Lower leg skin (tissue), 4 donors: ENCODE results near the gene FARP1. TPM values are rescaled to one million over a fixed set of nuclear protein-coding genes. Genes with fewer than 3 reads are reported as not detected.
"Not testable (repeated sequence)": the region's sequence is repeated elsewhere in the genome, so short reads cannot be mapped to it uniquely, and the experiment has no call there.

Source experiments
- DNase-seq, 2 donors: peaks; one replicate each; pipeline ENCODE4 v3.0.0-alpha.2; 2019; ENCODE audit warnings: low spot score in 2 of 2
- H3K4me3 ChIP-seq: fragments of 200-600 bp; sonication (generic); 2 replicates; pipeline ENCODE4 v1.5.1; 2017; ENCODE audit warnings: mild to moderate bottlenecking, low read depth; ENCODE audit not compliant: poor library complexity, severe bottlenecking
- POLR2A ChIP-seq, 2 donors: fragments of 450-650 bp; IDR thresholded peaks; one replicate each; pipeline ENCODE4 v1.6.1; 2016 to 2017; ENCODE audit warnings: antibody characterized with exemption in 2 of 2, mild to moderate bottlenecking in 1 of 2, moderate library complexity in 1 of 2
- WGBS, 2 donors: methylation state at CpG; one replicate each; pipeline ENCODE4 v1.1.5; 2018; 5-methylcytosine and 5-hydroxymethylcytosine counted together
- intact Hi-C: fragments of 100-400 bp; cut with DNase I; formaldehyde crosslinking; loops from one replicate; pipeline ENCODE4 v1.15.0; 2023; ENCODE audit warnings: low total_unique reads
- total RNA-seq, 4 donors: library from RNA; depleted of rRNA; stranded (reverse); fragments of >200 nt; gene quantifications; one replicate each; pipeline ENCODE4 v1.1.0, GENCODE V29; 2016
- TF ChIP-seq, protein P1 (sequence below), 3 donors: fragments of 450-650 bp; IDR thresholded peaks; one replicate each; pipeline ENCODE4 v1.5.1; 2016; ENCODE audit warnings: antibody characterized with exemption in 3 of 3, mild to moderate bottlenecking in 3 of 3, moderate library complexity in 2 of 3

FARP1 gene
- total RNA-seq, 4 donors from 2014 or later: 4.9 to 26.2 (median 13.3) TPM

DNA sequence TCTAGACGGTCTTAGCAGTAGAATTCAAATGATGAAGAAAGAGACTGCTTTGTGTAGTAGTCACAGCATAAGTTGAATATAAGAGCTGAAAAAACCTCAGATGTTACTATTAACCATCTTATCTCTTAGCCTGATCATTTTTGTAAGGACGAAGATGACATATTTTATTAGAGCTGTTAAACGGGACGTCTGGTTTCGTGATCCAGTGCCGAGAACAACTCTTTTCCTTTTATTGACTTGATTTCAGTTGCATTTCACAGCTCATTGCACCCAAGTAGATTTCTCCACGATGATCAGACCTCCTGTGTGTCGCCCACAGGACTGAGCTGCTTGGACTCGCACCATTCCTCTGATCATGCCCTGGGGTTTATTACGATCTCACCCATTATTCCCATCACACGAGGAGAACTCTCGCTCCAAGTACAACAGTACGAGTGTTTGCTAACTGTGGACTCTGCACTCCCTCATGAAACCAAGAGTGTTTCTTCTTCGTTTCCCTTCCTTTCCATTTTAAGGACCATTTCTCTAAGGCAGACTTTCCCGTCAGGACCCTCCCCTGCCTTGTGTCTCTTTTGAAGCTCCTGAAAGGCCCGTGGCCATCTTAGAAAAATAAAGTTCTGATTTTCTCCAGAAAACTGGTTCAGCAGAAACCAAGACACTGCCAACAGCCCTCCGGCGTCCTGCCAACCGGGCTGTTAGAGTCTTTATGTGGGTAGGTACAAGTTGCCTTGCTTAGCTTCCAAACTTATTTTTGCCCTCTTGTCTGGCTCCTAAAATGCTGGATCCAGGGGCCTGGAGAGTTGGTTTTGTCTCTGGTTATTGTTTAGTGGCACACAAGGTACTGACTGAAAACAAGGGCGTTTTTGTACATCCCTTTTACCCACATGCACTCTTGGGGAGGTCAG is 82.4 kb downstream of the FARP1 start:
- no peak for DNase-seq
- WGBS, 2 donors: 70 to 76% methylated on average over 20 of the region's 20 CpGs
- no peak overlapping the region for H3K4me3 ChIP-seq
- TF ChIP-seq, protein P1, sequence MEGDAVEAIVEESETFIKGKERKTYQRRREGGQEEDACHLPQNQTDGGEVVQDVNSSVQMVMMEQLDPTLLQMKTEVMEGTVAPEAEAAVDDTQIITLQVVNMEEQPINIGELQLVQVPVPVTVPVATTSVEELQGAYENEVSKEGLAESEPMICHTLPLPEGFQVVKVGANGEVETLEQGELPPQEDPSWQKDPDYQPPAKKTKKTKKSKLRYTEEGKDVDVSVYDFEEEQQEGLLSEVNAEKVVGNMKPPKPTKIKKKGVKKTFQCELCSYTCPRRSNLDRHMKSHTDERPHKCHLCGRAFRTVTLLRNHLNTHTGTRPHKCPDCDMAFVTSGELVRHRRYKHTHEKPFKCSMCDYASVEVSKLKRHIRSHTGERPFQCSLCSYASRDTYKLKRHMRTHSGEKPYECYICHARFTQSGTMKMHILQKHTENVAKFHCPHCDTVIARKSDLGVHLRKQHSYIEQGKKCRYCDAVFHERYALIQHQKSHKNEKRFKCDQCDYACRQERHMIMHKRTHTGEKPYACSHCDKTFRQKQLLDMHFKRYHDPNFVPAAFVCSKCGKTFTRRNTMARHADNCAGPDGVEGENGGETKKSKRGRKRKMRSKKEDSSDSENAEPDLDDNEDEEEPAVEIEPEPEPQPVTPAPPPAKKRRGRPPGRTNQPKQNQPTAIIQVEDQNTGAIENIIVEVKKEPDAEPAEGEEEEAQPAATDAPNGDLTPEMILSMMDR (IDR thresholded peaks at IDR 0.05): no peak
- TF ChIP-seq POLR2A (IDR thresholded peaks at IDR 0.05): no peak
- intact Hi-C loops: no loop called here

DNA sequence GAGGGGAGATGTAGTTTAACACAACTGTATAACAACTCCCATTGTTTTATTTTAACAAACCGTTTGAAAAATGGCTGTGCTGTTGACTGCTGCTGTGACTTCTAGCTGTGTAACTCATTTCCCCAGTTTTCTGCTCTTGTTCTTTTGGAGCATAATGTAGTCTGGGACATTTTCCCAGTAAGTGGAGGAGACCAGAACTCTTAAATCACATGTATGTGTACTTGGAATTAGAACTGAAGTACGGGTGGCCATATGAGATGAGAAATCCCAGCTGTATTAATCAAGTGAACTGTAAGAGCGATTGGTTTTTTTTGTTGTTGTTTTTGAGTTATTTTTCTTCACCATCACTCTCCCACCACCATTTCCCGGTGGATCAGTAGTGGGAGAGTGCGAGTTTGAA is 83.6 kb downstream of the FARP1 start:
- TF ChIP-seq, protein P1 (IDR thresholded peaks at IDR 0.05): no peak
- TF ChIP-seq POLR2A (IDR thresholded peaks at IDR 0.05): no peak
- intact Hi-C loops: no loop called here
- WGBS, 2 donors: 77 to 83% methylated on average over 5 of the region's 5 CpGs
- DNase-seq: no peak
- no peak overlapping the region for H3K4me3 ChIP-seq

DNA sequence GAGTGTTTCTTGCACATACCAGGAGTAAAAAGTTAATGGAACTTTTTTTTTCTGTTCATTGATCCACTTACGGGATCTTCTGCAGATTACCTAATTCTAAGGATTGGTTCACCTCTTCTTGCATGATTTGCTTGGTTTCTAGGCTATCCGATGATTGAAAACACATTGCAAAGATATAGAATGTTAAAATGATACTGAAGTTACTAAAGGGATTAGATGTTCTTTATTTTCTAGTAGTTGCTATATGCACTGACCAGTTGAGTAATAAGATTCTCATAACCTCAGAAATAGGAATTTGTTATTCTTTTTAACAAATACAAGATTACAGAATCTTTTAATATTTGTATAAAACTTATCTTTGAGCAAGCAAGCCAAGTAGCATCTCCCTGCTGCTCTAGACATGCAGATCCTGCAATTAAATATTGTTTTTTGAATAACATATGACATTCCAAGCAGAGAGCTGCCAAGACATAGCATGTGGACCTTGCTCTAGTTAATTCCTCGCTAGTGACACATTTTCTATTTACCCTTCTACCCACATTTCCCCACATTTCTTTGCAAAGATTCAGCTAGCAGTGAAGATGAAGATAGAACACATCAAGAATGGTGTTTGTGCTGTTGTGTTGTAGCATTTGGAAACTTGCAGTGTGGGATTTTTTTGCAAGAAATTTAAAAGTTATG is 85.9 kb downstream of the FARP1 start:
- no peak overlapping the region for H3K4me3 ChIP-seq
- no peak for DNase-seq
- 80 to 86% methylated on average over 3 of the region's 3 CpGs for WGBS, 2 donors
- TF ChIP-seq, protein P1 (IDR thresholded peaks at IDR 0.05): no peak
- no peak for TF ChIP-seq POLR2A (IDR thresholded peaks at IDR 0.05)
- intact Hi-C loops: no loop called here

DNA sequence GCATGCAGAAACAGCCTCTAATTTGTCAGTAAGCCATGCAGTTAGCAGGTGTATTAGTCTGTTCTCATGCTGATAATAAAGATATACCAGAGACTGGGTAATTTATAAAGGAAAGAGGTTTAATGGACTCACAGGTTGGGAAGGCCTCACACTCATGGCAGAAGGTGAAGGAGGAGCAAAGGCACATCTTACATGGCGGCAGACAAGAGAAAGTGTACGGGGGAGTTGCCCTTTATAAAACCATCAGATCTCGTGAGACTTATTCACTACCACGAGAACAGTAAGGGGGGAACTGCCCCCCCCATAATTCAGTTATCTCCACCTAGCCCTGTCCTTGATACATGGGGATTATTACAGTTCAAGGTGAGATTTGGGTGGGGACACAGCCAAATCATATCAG is 87.9 kb downstream of the FARP1 start:
- H3K4me3 ChIP-seq, intact Hi-C loops, DNase-seq: not testable (repeated sequence)
- WGBS, 2 donors: 93 to 98% methylated on average over 4 of the region's 4 CpGs

DNA sequence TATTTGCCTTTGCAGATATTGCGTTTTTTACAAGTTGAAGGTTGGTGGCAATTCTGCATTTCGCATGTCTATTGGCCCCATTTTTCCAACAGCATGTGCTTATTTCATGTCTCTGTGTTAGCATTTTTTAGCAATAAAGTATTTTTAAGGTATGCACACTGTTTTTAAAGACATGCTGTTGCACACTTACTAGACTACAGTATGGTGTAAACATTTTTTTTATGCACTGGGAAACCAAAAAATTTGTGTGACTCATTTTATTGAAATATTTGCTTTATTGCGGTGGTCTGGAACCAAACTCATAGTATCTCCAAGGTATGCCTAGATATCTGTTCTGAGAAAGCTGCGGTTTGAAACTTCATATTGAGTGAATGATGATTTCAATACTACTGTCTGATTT is 89.6 kb downstream of the FARP1 start:
- WGBS, 2 donors: 93 to 96% methylated on average over 4 of the region's 4 CpGs
- H3K4me3 ChIP-seq: no peak overlapping the region
- DNase-seq: no peak
- intact Hi-C loops: no loop called here
- TF ChIP-seq, protein P1 (IDR thresholded peaks at IDR 0.05): no peak

DNA sequence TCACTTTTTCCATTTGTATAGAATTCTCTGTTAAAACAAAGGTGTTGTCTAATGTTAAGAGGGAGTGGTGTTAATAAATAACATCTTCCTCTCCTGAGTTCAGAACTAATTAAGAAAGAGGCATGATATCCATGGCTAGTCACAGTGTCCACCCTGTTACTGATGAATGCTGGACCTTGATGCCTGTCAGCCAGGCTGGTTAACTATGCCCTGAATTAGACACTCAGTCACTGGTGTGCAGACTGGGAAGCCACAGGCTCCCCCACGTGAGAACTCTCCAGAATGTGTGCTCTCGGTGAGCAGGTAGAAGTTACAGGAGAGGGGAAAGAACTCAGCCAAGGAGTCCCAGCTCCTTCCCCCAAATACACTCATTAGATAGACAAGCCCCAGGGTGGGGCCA is 90.2 kb downstream of the FARP1 start:
- H3K4me3 ChIP-seq: no peak overlapping the region
- TF ChIP-seq, protein P1 (IDR thresholded peaks at IDR 0.05): no peak
- TF ChIP-seq POLR2A (IDR thresholded peaks at IDR 0.05): no peak
- DNase-seq: no peak
- WGBS, 2 donors: 80 to 88% methylated on average over 2 of the region's 2 CpGs
- intact Hi-C loops: no loop called here
